B cell (primary cell): ENCODE data around the gene DHRS7. TPM values are rescaled to one million over a fixed set of nuclear protein-coding genes. Genes with fewer than 3 reads are reported as not detected.

Experiments used
- ATAC-seq: fragments of 200-7000 bp; cut with Tn5 transposase; one replicate; pipeline ENCODE4 v1.10.0; 2021; ENCODE audit warnings: low read depth, mild to moderate bottlenecking, moderate number of reproducible peaks, moderate library complexity
- CTCF ChIA-PET: fragments of 350-600 bp; sonication (Branson Sonifier 250); formaldehyde crosslinking; loops from one replicate; lab custom pipeline; 2021; ENCODE audit warnings: antibody characterized with exemption, inconsistent platforms; lab: Charles Lee
- POLR2A ChIA-PET: fragments of 350-600 bp; sonication (Branson Sonifier 250); formaldehyde crosslinking; loops from one replicate; lab custom pipeline; 2021; ENCODE audit warnings: antibody characterized with exemption; lab: Charles Lee
- DNase-seq: peaks from one replicate; pipeline ENCODE4 v3.0.0; 2013
- H2AFZ ChIP-seq: 2 replicates; pipeline ENCODE4 v1.6.1; 2012; ENCODE audit warnings: mild to moderate bottlenecking, low read depth, low read length; ENCODE audit not compliant: insufficient read depth, poor library complexity, severe bottlenecking
- H3K27ac ChIP-seq, 2 donors: 1 replicate in 1 of 2; 2 replicates in 1 of 2; pipeline ENCODE4 v1.5.1; 2012 to 2013; ENCODE audit warnings: low read length in 2 of 2, mild to moderate bottlenecking in 2 of 2, moderate library complexity in 1 of 2
- H3K27me3 ChIP-seq, 4 experiments: fragments of 200-600 bp in 1 of 4; sonication (generic) in 1 of 4; replicated peaks in 1 of 4; 1 replicate in 2 of 4; 2 replicates in 2 of 4; pipeline versions ENCODE4 v1.6.1 to v1.7.0; 2013 to 2016; ENCODE audit warnings: low read length in 3 of 4, mild to moderate bottlenecking in 2 of 4, mixed read lengths in 1 of 4, moderate library complexity in 1 of 4; ENCODE audit not compliant: insufficient read depth in 4 of 4, control insufficient read depth in 3 of 4; ENCODE audit errors: control extremely low read depth in 1 of 4
- H3K36me3 ChIP-seq, 2 experiments: replicated peaks in 1 of 2; 1 replicate in 1 of 2; 2 replicates in 1 of 2; pipeline versions ENCODE4 v1.6.1 to v1.7.1; 2013; ENCODE audit warnings: low read length in 1 of 2; ENCODE audit not compliant: insufficient read depth in 2 of 2, control insufficient read depth in 1 of 2; ENCODE audit errors: control extremely low read depth in 1 of 2, extremely low read depth in 1 of 2
- H3K4me1 ChIP-seq, 2 donors: fragments of 200-600 bp in 1 of 2; sonication (generic) in 1 of 2; 1 replicate in 1 of 2; 2 replicates in 1 of 2; pipeline versions ENCODE4 v1.5.1 to v1.6.1; 2013 to 2017; ENCODE audit warnings: low read length in 2 of 2; ENCODE audit not compliant: control insufficient read depth in 2 of 2, insufficient read depth in 2 of 2
- H3K4me2 ChIP-seq: replicated peaks from 2 replicates; pipeline ENCODE3; 2012; ENCODE audit warnings: mild to moderate bottlenecking, low read depth, low read length; ENCODE audit not compliant: poor library complexity, severe bottlenecking
- H3K4me3 ChIP-seq, 5 experiments: fragments of 200-600 bp in 1 of 5; sonication (generic) in 1 of 5; 1 replicate in 3 of 5; 2 replicates in 2 of 5; pipeline versions ENCODE4 v1.5.1 to v1.7.0; 2011 to 2016; ENCODE audit warnings: low read length in 4 of 5, mild to moderate bottlenecking in 4 of 5, low read depth in 2 of 5, control low read depth in 1 of 5, moderate library complexity in 1 of 5; ENCODE audit not compliant: insufficient read depth in 1 of 5; ENCODE audit errors: control extremely low read depth in 1 of 5, extremely low read depth in 1 of 5
- H3K79me2 ChIP-seq: fragments of 200-600 bp; sonication (generic); one replicate; pipeline ENCODE4 v1.6.0; 2016; ENCODE audit warnings: low read length; ENCODE audit not compliant: control insufficient read depth, insufficient read depth
- H3K9ac ChIP-seq: fragments of 200-600 bp; sonication (generic); 2 replicates; pipeline ENCODE4 v1.6.1; 2017; ENCODE audit warnings: mild to moderate bottlenecking, low read length, moderate library complexity
- H3K9me3 ChIP-seq, 3 donors: one replicate each; pipeline versions ENCODE4 v1.6.1 to v1.7.1; 2013; ENCODE audit warnings: low read length in 2 of 3; ENCODE audit not compliant: control insufficient read depth in 2 of 3, insufficient read depth in 1 of 3; ENCODE audit errors: control extremely low read depth in 1 of 3
- H4K20me1 ChIP-seq: 2 replicates; pipeline ENCODE4 v1.6.0; 2012; ENCODE audit warnings: mild to moderate bottlenecking, low read length; ENCODE audit not compliant: insufficient read depth, control insufficient read depth, poor library complexity, severe bottlenecking
- H3K27ac Mint-ChIP-seq: one replicate; pipeline ENCODE4 v1.8.0; 2021; ENCODE audit warnings: mixed read lengths
- H3K27me3 Mint-ChIP-seq: one replicate; pipeline ENCODE4 v1.8.0; 2021; ENCODE audit warnings: mixed read lengths
- H3K4me1 Mint-ChIP-seq: one replicate; pipeline ENCODE4 v1.8.0; 2021; ENCODE audit warnings: mixed read lengths
- H3K4me3 Mint-ChIP-seq: one replicate; pipeline ENCODE4 v1.8.0; 2021; ENCODE audit warnings: mixed read lengths
- H3K9me3 Mint-ChIP-seq: one replicate; pipeline ENCODE4 v1.8.0; 2022; ENCODE audit warnings: mixed read lengths; ENCODE audit not compliant: insufficient read depth
- EZH2 ChIP-seq: IDR thresholded peaks from 2 replicates; pipeline ENCODE4 v1.6.1; 2012; ENCODE audit warnings: borderline replicate concordance, low read depth, mild to moderate bottlenecking, moderate library complexity, low read length; ENCODE audit not compliant: insufficient read depth, poor library complexity, severe bottlenecking
- WGBS: methylation state at CpG from one replicate; pipeline ENCODE4 v1.1.5; 2013; ENCODE audit warnings: missing lambda C conversion rate; ENCODE audit not compliant: insufficient coverage; 5-methylcytosine and 5-hydroxymethylcytosine counted together
- intact Hi-C: fragments of 100-400 bp; cut with micrococcal nuclease; formaldehyde crosslinking; loops from one replicate; pipeline ENCODE4 v1.10.0; 2022
- polyA plus RNA-seq: library from polyadenylated mRNA; depleted of rRNA; stranded (reverse); fragments of >200 nt; gene quantifications from 2 replicates; pipeline ENCODE4 v1.2.3, GENCODE V29; 2012
- total RNA-seq, 2 donors: library from RNA; stranded (reverse); fragments of 120-200 nt in 1 of 2; gene quantifications; 1 replicate in 1 of 2; 2 replicates in 1 of 2; pipeline versions ENCODE4 v1.2.3 to v1.2.4, GENCODE V29; 2013 to 2022
- TF ChIP-seq, protein P1 (sequence below): fragments of 200-600 bp; IDR thresholded peaks from one replicate; pipeline ENCODE4 v1.8.0; 2022; ENCODE audit warnings: antibody characterized with exemption, mild to moderate bottlenecking

DHRS7 gene
- total and polyA plus RNA-seq, 2 donors (not counting 1 experiment from before 2014, with no cell fraction given), result 25.0 to 47.5 TPM

GRCh38 chr14:60166142-60166541, 944 bp upstream of the DHRS7 start:
- Mint-ChIP-seq H3K9me3 (no peaks in the 10 kb centered on the region), H3K4me1 (peaks cover 40% of the 10 kb centered on the region), H3K27me3 (no peaks in the 10 kb centered on the region), H3K27ac (peak overlapping the region; percentile 99), H3K4me3 (peak overlapping the region; percentile 95)
- POLR2A ChIA-PET, result interaction anchor here (0.9 to 1.9 kb wide), 4 partner anchors 15 to 83 kb away, joined by 4 to 10 read pairs (median 7); partner anchors contain the start of genes PCNX4 and PPM1A
- H3K4me2 ChIP-seq, result peak overlapping the region; percentile 78
- DNase-seq, result peak; percentile 37
- peak overlapping the region; percentile 87 to 93 for H3K27ac ChIP-seq
- intact Hi-C loops, result no loop called here
- ATAC-seq, result no peak
- H3K4me1 ChIP-seq, result peaks cover 20 to 21% of the 10 kb centered on the region in 2 donors
- peak overlapping the region in 1 of 5 experiments; percentile 87 for H3K4me3 ChIP-seq
- no CpG with 5 or more reads among the region's 3 CpGs for WGBS
- no peaks in the 10 kb centered on the region for H3K9me3 ChIP-seq
- peaks cover 35% of the 10 kb centered on the region for H3K79me2 ChIP-seq
- peak overlapping the region; percentile 92 for H2AFZ ChIP-seq
- no peaks in the 10 kb centered on the region for H3K36me3 ChIP-seq
- peak overlapping the region; percentile 93 for H3K9ac ChIP-seq
- H4K20me1 ChIP-seq, result no peaks in the 10 kb centered on the region
- CTCF ChIA-PET, result interaction anchor here (0.9 to 8.9 kb wide), 9 partner anchors 8 to 201 kb away, joined by 3 to 82 read pairs (median 4); partner anchors contain the start of gene PPM1A
- no peak for TF ChIP-seq EZH2
- TF ChIP-seq, protein P1, sequence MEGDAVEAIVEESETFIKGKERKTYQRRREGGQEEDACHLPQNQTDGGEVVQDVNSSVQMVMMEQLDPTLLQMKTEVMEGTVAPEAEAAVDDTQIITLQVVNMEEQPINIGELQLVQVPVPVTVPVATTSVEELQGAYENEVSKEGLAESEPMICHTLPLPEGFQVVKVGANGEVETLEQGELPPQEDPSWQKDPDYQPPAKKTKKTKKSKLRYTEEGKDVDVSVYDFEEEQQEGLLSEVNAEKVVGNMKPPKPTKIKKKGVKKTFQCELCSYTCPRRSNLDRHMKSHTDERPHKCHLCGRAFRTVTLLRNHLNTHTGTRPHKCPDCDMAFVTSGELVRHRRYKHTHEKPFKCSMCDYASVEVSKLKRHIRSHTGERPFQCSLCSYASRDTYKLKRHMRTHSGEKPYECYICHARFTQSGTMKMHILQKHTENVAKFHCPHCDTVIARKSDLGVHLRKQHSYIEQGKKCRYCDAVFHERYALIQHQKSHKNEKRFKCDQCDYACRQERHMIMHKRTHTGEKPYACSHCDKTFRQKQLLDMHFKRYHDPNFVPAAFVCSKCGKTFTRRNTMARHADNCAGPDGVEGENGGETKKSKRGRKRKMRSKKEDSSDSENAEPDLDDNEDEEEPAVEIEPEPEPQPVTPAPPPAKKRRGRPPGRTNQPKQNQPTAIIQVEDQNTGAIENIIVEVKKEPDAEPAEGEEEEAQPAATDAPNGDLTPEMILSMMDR, result no peak
- no peaks in the 10 kb centered on the region for H3K27me3 ChIP-seq

GRCh38 chr14:60165547-60165876, 314 bp upstream of the DHRS7 start:
- H3K4me3 ChIP-seq, result peak overlapping the region in 4 of 5 experiments; percentile 81 to 93 (median 88)
- CTCF ChIA-PET, result interaction anchor here (0.8 to 8.9 kb wide), 12 partner anchors 9 to 200 kb away, joined by 3 to 82 read pairs (median 4); partner anchors contain the start of genes PCNX4 and PPM1A
- peaks cover 20 to 21% of the 10 kb centered on the region in 2 donors for H3K4me1 ChIP-seq
- H3K9ac ChIP-seq, result peak overlapping the region; percentile 93
- Mint-ChIP-seq H3K27ac (peak overlapping the region; percentile 99), H3K4me3 (peak overlapping the region; percentile 95), H3K4me1 (peaks cover 43% of the 10 kb centered on the region), H3K9me3 (no peaks in the 10 kb centered on the region), H3K27me3 (no peaks in the 10 kb centered on the region)
- ATAC-seq (peak; percentile 8), DNase-seq (no peak)
- TF ChIP-seq, protein P1, result no peak
- no peak for TF ChIP-seq EZH2
- intact Hi-C loops, result loop anchor here (1.0 to 2.0 kb wide), 4 partner anchors 19 to 200 kb away; partner anchors contain the start of gene PPM1A
- peak overlapping the region; percentile 78 for H3K4me2 ChIP-seq
- no peaks in the 10 kb centered on the region for H4K20me1 ChIP-seq
- WGBS, result 0% methylated on average over 2 of the region's 4 CpGs
- peaks cover 38% of the 10 kb centered on the region for H3K79me2 ChIP-seq
- peak overlapping the region; percentile 92 for H2AFZ ChIP-seq
- H3K36me3 ChIP-seq, result no peaks in the 10 kb centered on the region
- no peaks in the 10 kb centered on the region for H3K9me3 ChIP-seq
- POLR2A ChIA-PET, result interaction anchor here (0.8 to 1.9 kb wide), 6 partner anchors 14 to 166 kb away, joined by 3 to 10 read pairs (median 5); partner anchors contain the start of genes PCNX4 and PPM1A
- no peaks in the 10 kb centered on the region for H3K27me3 ChIP-seq
- peak overlapping the region; percentile 87 to 93 for H3K27ac ChIP-seq
